Measurements from ENCODE around the gene AFF4. TPM values are rescaled to one million over a fixed set of nuclear protein-coding genes. Genes with fewer than 3 reads are reported as not detected.

AFF4 gene
- total and polyA plus RNA-seq, 2 donors (not counting 1 experiment from before 2014, with no cell fraction given), result 16.2 to 81.5 TPM

GRCh38 chr5:132876020-132876759 lies 87.2 kb downstream of the AFF4 start:
- 100% methylated on average over 1 of the region's 1 CpG for WGBS (ENCODE audit: insufficient coverage)
- Histone ChIP-seq H3K9ac (ENCODE audit: low read length) (no peak overlapping the region), H3K27me3 (replicated peaks in 1 of 4; ENCODE audit: control extremely low read depth in 1 of 4, control insufficient read depth in 3 of 4, insufficient read depth in 4 of 4, low read length in 3 of 4) (no peaks in the 10 kb centered on the region), H3K79me2 (ENCODE audit: control insufficient read depth, insufficient read depth, low read length) (no peaks in the 10 kb centered on the region), H3K36me3 (replicated peaks in 1 of 2; ENCODE audit: control extremely low read depth in 1 of 2, control insufficient read depth in 1 of 2, extremely low read depth in 1 of 2, insufficient read depth in 2 of 2, low read length in 1 of 2) (peaks cover 7 to 42% of the 10 kb centered on the region in 2 experiments), H3K9me3 (ENCODE audit: control extremely low read depth in 1 of 3, control insufficient read depth in 2 of 3, insufficient read depth in 1 of 3, low read length in 2 of 3) (no peaks in the 10 kb centered on the region), H2AFZ (ENCODE audit: insufficient read depth, low read depth, low read length, poor library complexity, severe bottlenecking) (no peak overlapping the region), H3K4me3 (ENCODE audit: control extremely low read depth in 1 of 5, extremely low read depth in 1 of 5, insufficient read depth in 1 of 5, low read depth in 2 of 5, low read length in 4 of 5) (no peak overlapping the region), H3K4me2 (replicated peaks; ENCODE audit: low read depth, low read length, poor library complexity, severe bottlenecking) (no peak overlapping the region), H3K27ac (ENCODE audit: low read length in 2 of 2) (no peak overlapping the region), H3K4me1 (ENCODE audit: control insufficient read depth in 2 of 2, insufficient read depth in 2 of 2, low read length in 2 of 2) (no peaks in the 10 kb centered on the region), H4K20me1 (ENCODE audit: control insufficient read depth, insufficient read depth, low read length, poor library complexity, severe bottlenecking) (no peaks in the 10 kb centered on the region)
- Mint-ChIP-seq H3K27ac (no peak overlapping the region), H3K4me1 (no peaks in the 10 kb centered on the region), H3K9me3 (ENCODE audit: insufficient read depth) (no peaks in the 10 kb centered on the region), H3K27me3 (no peaks in the 10 kb centered on the region), H3K4me3 (no peak overlapping the region)
- intact Hi-C loops (cut with micrococcal nuclease), result no loop called here
- no peak for DNase-seq
- POLR2A ChIA-PET, result interaction anchor here (1.3 kb wide), 1 partner anchor 9 kb away, joined by 3 read pairs; the partner anchor contains the start of genes GDF9 and UQCRQ
- ATAC-seq (ENCODE audit: low read depth), result no peak
- CTCF ChIA-PET, result interaction anchor here (1.5 kb wide), 1 partner anchor 9 kb away, joined by 5 read pairs; no protein-coding TSS in a partner anchor
- TF ChIP-seq CTCF (IDR thresholded peaks at IDR 0.05) (no peak), EZH2 (IDR thresholded peaks at IDR 0.05; ENCODE audit: borderline replicate concordance, insufficient read depth, low read depth, low read length, poor library complexity, severe bottlenecking) (no peak)

- Histone ChIP-seq H3K4me3 (ENCODE audit: control extremely low read depth in 1 of 5, extremely low read depth in 1 of 5, insufficient read depth in 1 of 5, low read depth in 2 of 5, low read length in 4 of 5) (no peak overlapping the region), H3K27me3 (replicated peaks in 1 of 4; ENCODE audit: control extremely low read depth in 1 of 4, control insufficient read depth in 3 of 4, insufficient read depth in 4 of 4, low read length in 3 of 4) (no peaks in the 10 kb centered on the region), H3K9ac (ENCODE audit: low read length) (no peak overlapping the region), H2AFZ (ENCODE audit: insufficient read depth, low read depth, low read length, poor library complexity, severe bottlenecking) (no peak overlapping the region), H4K20me1 (ENCODE audit: control insufficient read depth, insufficient read depth, low read length, poor library complexity, severe bottlenecking) (no peaks in the 10 kb centered on the region), H3K4me1 (ENCODE audit: control insufficient read depth in 2 of 2, insufficient read depth in 2 of 2, low read length in 2 of 2) (no peaks in the 10 kb centered on the region), H3K4me2 (replicated peaks; ENCODE audit: low read depth, low read length, poor library complexity, severe bottlenecking) (no peak overlapping the region), H3K79me2 (ENCODE audit: control insufficient read depth, insufficient read depth, low read length) (no peaks in the 10 kb centered on the region), H3K27ac (ENCODE audit: low read length in 2 of 2) (no peak overlapping the region), H3K36me3 (replicated peaks in 1 of 2; ENCODE audit: control extremely low read depth in 1 of 2, control insufficient read depth in 1 of 2, extremely low read depth in 1 of 2, insufficient read depth in 2 of 2, low read length in 1 of 2) (peaks cover 0 to 30% of the 10 kb centered on the region in 2 experiments), H3K9me3 (ENCODE audit: control extremely low read depth in 1 of 3, control insufficient read depth in 2 of 3, insufficient read depth in 1 of 3, low read length in 2 of 3) (no peaks in the 10 kb centered on the region)
- TF ChIP-seq EZH2 (IDR thresholded peaks at IDR 0.05; ENCODE audit: borderline replicate concordance, insufficient read depth, low read depth, low read length, poor library complexity, severe bottlenecking) (no peak), CTCF (IDR thresholded peaks at IDR 0.05) (no peak)
- WGBS (ENCODE audit: insufficient coverage), result 100% methylated on average over 3 of the region's 3 CpGs
- CTCF ChIA-PET, result interaction anchor here (1.5 to 1.6 kb wide), 2 partner anchors 9 to 373 kb away, joined by 4 read pairs; no protein-coding TSS in a partner anchor
- ATAC-seq (ENCODE audit: low read depth) (no peak), DNase-seq (no peak)
- Mint-ChIP-seq H3K4me3 (no peak overlapping the region), H3K4me1 (no peaks in the 10 kb centered on the region), H3K9me3 (ENCODE audit: insufficient read depth) (no peaks in the 10 kb centered on the region), H3K27me3 (no peaks in the 10 kb centered on the region), H3K27ac (no peak overlapping the region)
- intact Hi-C loops (cut with micrococcal nuclease), result no loop called here
- POLR2A ChIA-PET, result no interaction called here
These were observed 89.5 kb downstream of the AFF4 start for GRCh38 chr5:132873930-132874271.

All from B cell (primary cell).